ENCODE data around the gene GPRIN1.

GRCh38 chr5:176638437-176638836 lies 28.5 kb upstream of the GPRIN1 start:
- TF ChIP-seq EP300 (IDR thresholded peaks at IDR 0.05; ENCODE audit: borderline replicate concordance in 1 of 2, low read depth in 1 of 2, low read length in 1 of 2) (no peak), FOXM1 (IDR thresholded peaks at IDR 0.05; ENCODE audit: low read depth) (no peak), CTCF (IDR thresholded peaks at IDR 0.05) (no peak), RFX5 (IDR thresholded peaks at IDR 0.05; ENCODE audit: low read length) (no peak), MEF2A (IDR thresholded peaks at IDR 0.05; ENCODE audit: borderline replicate concordance, low read depth) (no peak), YY1 (IDR thresholded peaks at IDR 0.05; ENCODE audit: low read depth) (no peak), NFIC (IDR thresholded peaks at IDR 0.05; ENCODE audit: borderline replicate concordance) (no peak), REST (IDR thresholded peaks at IDR 0.05; ENCODE audit: low read depth, low read length) (no peak), SIN3A (IDR thresholded peaks at IDR 0.05; ENCODE audit: borderline replicate concordance, low read depth, low read length) (no peak), POLR2AphosphoS5 (IDR thresholded peaks at IDR 0.05; ENCODE audit: low read depth, low read length) (no peak), MAX (IDR thresholded peaks at IDR 0.05; ENCODE audit: low read depth) (no peak), FOXJ3 (CRISPR knock-in tag; IDR thresholded peaks at IDR 0.05) (no peak), IRF3 (IDR thresholded peaks at IDR 0.05; ENCODE audit: low read depth, low read length) (no peak), EZH2phosphoT487 (IDR thresholded peaks at IDR 0.05; ENCODE audit: borderline replicate concordance, low read depth) (no peak)
